GM08714 (cell line): ENCODE results near the gene CITED1.

Experiments
- H3K4me3 ChIP-seq: fragments of 200-500 bp; sonication (Bioruptor generic); 2 replicates; pipeline ENCODE4 v1.5.1; 2014; ENCODE audit warnings: mild to moderate bottlenecking, low read length, inconsistent platforms
- ZNF274 ChIP-seq: IDR thresholded peaks from 2 replicates; pipeline ENCODE4 v1.6.1; 2012; ENCODE audit warnings: mild to moderate bottlenecking, low read depth, low read length

The CITED1 gene

GRCh38 chrX:72269671-72270251 lies 36.0 kb downstream of the CITED1 start:
- TF ChIP-seq ZNF274 = no peak
- no peak overlapping the region for H3K4me3 ChIP-seq

- no peak overlapping the region for H3K4me3 ChIP-seq
- no peak for TF ChIP-seq ZNF274
Measured at GRCh38 chrX:72268597-72269365, 36.9 kb downstream of the CITED1 start.

GRCh38 chrX:72265263-72265662 lies 40.5 kb downstream of the CITED1 start:
- no peak for TF ChIP-seq ZNF274
- H3K4me3 ChIP-seq = no peak overlapping the region

- TF ChIP-seq ZNF274 = no peak
Measured at GRCh38 chrX:72262077-72262476, 43.6 kb downstream of the CITED1 start.

GRCh38 chrX:72260448-72260847 lies 45.3 kb downstream of the CITED1 start:
- H3K4me3 ChIP-seq = no peak overlapping the region
- TF ChIP-seq ZNF274 = no peak

More at GRCh38 chrX:72262077-72262476, 43.6 kb downstream of the CITED1 start:
- H3K4me3 ChIP-seq = no peak overlapping the region

- H3K4me3 ChIP-seq = no peak overlapping the region
- no peak for TF ChIP-seq ZNF274
Measured at GRCh38 chrX:72258174-72258573, 47.5 kb downstream of the CITED1 start.

GRCh38 chrX:72255864-72256263 lies 49.9 kb downstream of the CITED1 start:
- H3K4me3 ChIP-seq = no peak overlapping the region
- TF ChIP-seq ZNF274 = no peak

- no peak for TF ChIP-seq ZNF274
Measured at GRCh38 chrX:72255445-72255844, 50.3 kb downstream of the CITED1 start.

GRCh38 chrX:72254816-72255215 lies 50.9 kb downstream of the CITED1 start:
- no peak overlapping the region for H3K4me3 ChIP-seq
- TF ChIP-seq ZNF274 = no peak

More at GRCh38 chrX:72255445-72255844, 50.3 kb downstream of the CITED1 start:
- no peak overlapping the region for H3K4me3 ChIP-seq

GRCh38 chrX:72253686-72254085 lies 52.0 kb downstream of the CITED1 start:
- no peak for TF ChIP-seq ZNF274
- H3K4me3 ChIP-seq = no peak overlapping the region
